C4-2B (cell line): Measurements from ENCODE around the gene CAMK1G.

ENCODE experiments used
- H3K27ac ChIP-seq: fragments of 450-650 bp; 2 replicates; pipeline ENCODE4 v1.5.1; 2017
- ZFX ChIP-seq: fragments of 450-650 bp; IDR thresholded peaks from 2 replicates; pipeline ENCODE4 v1.6.1; 2017
- TF ChIP-seq, protein P1 (sequence below): fragments of 450-650 bp; conservative IDR thresholded peaks from 2 replicates; pipeline ENCODE4 v1.5.1; 2017; ENCODE audit warnings: mild to moderate bottlenecking

Gene CAMK1G

DNA sequence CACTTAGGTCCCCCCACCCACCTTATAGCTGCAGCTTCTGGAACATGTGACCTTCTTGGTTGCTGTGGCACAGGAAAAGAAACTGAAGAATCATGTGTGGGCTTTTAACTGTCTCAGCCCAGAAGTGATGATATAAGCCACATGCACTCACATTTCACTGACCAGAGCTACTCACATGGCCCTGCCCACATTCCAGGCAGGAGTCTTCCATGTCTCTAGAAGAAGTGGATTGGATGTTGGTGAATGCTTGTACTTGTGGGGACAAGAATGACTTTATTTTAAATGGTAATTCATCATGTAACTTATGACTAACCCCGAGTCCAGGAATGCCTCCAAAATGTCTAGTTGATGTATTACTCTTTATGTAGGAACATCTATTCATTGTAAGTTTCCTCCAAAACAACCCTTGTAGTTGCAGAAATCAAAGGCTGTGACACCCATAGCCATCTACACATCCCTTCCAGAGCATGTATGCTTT is 15.8 kb upstream of the CAMK1G start:
- TF ChIP-seq, protein P1, sequence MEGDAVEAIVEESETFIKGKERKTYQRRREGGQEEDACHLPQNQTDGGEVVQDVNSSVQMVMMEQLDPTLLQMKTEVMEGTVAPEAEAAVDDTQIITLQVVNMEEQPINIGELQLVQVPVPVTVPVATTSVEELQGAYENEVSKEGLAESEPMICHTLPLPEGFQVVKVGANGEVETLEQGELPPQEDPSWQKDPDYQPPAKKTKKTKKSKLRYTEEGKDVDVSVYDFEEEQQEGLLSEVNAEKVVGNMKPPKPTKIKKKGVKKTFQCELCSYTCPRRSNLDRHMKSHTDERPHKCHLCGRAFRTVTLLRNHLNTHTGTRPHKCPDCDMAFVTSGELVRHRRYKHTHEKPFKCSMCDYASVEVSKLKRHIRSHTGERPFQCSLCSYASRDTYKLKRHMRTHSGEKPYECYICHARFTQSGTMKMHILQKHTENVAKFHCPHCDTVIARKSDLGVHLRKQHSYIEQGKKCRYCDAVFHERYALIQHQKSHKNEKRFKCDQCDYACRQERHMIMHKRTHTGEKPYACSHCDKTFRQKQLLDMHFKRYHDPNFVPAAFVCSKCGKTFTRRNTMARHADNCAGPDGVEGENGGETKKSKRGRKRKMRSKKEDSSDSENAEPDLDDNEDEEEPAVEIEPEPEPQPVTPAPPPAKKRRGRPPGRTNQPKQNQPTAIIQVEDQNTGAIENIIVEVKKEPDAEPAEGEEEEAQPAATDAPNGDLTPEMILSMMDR = no peak
- TF ChIP-seq ZFX = no peak
- no peak overlapping the region for H3K27ac ChIP-seq

- TF ChIP-seq, protein P1 = peak; percentile 94
- TF ChIP-seq ZFX = no peak
Measured at GRCh38 chr1:209569455-209570207, 13.9 kb upstream of the CAMK1G start.

DNA sequence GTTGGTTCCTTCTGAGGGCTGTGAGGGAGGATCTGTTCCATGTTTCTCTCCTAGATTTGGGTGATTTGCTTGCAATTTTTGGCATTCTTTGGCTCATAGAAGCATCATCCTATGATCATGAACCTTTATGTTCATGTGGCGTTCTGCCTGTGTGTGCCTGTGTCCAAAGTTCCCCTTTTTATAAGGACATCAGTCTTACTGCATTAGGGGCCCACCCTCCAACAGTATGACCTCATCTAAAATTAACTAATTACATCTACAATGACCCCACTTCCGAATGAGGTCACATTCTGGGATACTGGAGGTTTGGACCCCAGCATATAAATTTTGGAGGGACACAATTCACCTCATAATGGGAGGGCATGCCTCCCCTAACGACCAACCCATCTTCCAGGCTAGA is 12.8 kb upstream of the CAMK1G start:
- TF ChIP-seq ZFX = no peak
- TF ChIP-seq, protein P1 = no peak
- no peak overlapping the region for H3K27ac ChIP-seq

More at GRCh38 chr1:209569455-209570207, 13.9 kb upstream of the CAMK1G start:
- H3K27ac ChIP-seq = no peak overlapping the region

DNA sequence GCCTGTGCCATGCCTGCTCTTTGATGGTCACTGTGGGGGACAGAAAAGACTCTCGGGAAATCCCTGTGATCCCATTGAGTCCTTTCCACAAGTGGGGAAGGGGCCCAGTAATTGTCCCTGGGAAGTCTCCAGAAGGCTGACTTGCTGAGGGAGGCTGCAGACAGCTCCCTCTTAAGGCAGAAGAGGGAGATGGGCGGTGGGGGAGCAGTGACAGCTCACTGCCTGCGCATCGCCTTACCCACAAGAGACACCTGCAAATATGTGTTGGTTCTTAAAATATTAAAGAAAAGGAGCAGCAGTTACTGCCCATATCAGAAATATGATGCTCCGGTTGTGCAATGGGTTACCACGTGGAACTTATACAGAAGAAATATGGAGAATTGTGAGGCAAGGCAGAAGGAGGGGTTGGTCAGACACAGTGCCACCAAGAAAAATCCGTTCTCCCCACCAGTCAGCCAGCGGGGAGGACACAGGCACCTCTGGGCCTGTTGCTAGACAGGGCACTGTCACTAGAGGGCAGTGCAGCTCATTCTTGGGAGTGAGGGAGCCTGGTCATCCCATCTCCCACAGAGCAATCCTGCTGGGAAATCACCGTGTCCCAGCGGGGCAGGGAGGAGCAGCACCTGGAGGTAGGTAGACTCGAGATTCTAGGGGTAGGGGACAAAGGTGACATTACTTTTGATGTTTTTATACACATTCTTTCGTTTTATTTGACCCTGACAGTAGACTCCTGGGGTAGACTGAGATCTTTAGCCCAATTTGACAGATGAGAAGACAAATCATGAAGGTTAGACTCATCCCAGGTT is 6.9 kb upstream of the CAMK1G start:
- no peak overlapping the region for H3K27ac ChIP-seq
- TF ChIP-seq ZFX = no peak
- TF ChIP-seq, protein P1 = peak; percentile 94

- TF ChIP-seq, protein P1 = no peak
- no peak for TF ChIP-seq ZFX
- no peak overlapping the region for H3K27ac ChIP-seq
Measured at GRCh38 chr1:209577346-209577745, 6.2 kb upstream of the CAMK1G start.

DNA sequence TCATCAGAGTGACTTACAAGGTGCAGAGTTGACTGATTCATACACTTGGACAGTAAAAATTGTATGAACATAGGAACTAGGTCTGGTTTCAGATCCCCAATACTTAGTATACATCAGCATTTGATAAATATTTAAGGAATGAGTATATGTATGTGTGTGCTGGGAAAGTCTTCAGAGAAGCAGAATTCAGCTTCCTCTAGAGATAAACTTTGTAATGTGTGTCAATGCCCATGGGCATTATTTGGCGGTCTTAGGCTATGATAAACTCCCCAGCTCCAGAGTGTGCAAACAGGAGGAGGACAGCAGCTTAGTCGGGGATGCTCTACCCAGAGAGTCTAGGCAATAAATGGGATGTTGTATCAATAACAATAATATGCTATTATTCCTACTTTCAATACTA is 2.9 kb upstream of the CAMK1G start:
- TF ChIP-seq ZFX = no peak
- TF ChIP-seq, protein P1 = no peak
- H3K27ac ChIP-seq = no peak overlapping the region

- H3K27ac ChIP-seq = no peak overlapping the region
- no peak for TF ChIP-seq ZFX
- TF ChIP-seq, protein P1 = no peak
Measured at GRCh38 chr1:209584231-209584672, 738 bp downstream of the CAMK1G start.
